ENCODE data around the gene SLC6A12.

Gene SLC6A12

DNA sequence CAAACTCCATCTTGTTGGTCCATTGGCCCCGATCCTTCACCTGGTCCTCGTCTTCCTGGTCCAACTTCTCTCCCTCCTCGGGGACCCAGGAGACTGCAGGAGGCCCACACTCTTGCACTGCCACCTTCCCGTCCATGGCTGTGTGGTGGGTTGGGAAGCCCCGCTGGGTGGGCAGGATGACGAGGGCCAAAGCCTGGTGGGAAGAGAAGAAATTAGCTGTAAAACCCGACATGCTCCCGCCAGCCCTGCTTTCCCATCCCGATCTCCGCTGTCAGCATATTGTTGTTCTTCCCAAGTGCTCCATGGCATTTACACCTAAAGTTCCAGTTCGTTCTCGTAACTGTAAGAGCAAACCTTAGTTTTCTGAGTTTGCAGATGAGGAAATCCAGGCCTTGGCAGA lies 4.1 kb downstream of the SLC6A12 start:
- TF ChIP-seq ZNF565 (CRISPR knock-in tag; conservative IDR thresholded peaks at IDR 0.05; ENCODE audit: low read depth), result no peak
- TF ChIP-seq, protein P1, sequence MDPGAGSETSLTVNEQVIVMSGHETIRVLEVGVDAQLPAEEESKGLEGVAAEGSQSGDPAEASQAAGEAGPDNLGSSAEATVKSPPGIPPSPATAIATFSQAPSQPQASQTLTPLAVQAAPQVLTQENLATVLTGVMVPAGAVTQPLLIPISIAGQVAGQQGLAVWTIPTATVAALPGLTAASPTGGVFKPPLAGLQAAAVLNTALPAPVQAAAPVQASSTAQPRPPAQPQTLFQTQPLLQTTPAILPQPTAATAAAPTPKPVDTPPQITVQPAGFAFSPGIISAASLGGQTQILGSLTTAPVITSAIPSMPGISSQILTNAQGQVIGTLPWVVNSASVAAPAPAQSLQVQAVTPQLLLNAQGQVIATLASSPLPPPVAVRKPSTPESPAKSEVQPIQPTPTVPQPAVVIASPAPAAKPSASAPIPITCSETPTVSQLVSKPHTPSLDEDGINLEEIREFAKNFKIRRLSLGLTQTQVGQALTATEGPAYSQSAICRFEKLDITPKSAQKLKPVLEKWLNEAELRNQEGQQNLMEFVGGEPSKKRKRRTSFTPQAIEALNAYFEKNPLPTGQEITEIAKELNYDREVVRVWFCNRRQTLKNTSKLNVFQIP (CRISPR knock-in tag; IDR thresholded peaks at IDR 0.05; ENCODE audit: borderline replicate concordance, low read depth), result no peak
- TF ChIP-seq RARB (CRISPR knock-in tag; IDR thresholded peaks at IDR 0.05), result no peak
- no peak for TF ChIP-seq CSDC2 (CRISPR knock-in tag; IDR thresholded peaks at IDR 0.05)
- TF ChIP-seq, protein P2, sequence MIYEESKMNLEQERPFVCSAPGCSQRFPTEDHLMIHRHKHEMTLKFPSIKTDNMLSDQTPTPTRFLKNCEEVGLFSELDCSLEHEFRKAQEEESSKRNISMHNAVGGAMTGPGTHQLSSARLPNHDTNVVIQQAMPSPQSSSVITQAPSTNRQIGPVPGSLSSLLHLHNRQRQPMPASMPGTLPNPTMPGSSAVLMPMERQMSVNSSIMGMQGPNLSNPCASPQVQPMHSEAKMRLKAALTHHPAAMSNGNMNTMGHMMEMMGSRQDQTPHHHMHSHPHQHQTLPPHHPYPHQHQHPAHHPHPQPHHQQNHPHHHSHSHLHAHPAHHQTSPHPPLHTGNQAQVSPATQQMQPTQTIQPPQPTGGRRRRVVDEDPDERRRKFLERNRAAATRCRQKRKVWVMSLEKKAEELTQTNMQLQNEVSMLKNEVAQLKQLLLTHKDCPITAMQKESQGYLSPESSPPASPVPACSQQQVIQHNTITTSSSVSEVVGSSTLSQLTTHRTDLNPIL (CRISPR knock-in tag; IDR thresholded peaks at IDR 0.05; ENCODE audit: low read depth), result no peak
- no peak for TF ChIP-seq SNAI2 (CRISPR knock-in tag; IDR thresholded peaks at IDR 0.05)
- no peak for TF ChIP-seq ZNF8 (CRISPR knock-in tag; IDR thresholded peaks at IDR 0.05)
- TF ChIP-seq ZFP30 (CRISPR knock-in tag; IDR thresholded peaks at IDR 0.05), result no peak
- TF ChIP-seq, protein P3, sequence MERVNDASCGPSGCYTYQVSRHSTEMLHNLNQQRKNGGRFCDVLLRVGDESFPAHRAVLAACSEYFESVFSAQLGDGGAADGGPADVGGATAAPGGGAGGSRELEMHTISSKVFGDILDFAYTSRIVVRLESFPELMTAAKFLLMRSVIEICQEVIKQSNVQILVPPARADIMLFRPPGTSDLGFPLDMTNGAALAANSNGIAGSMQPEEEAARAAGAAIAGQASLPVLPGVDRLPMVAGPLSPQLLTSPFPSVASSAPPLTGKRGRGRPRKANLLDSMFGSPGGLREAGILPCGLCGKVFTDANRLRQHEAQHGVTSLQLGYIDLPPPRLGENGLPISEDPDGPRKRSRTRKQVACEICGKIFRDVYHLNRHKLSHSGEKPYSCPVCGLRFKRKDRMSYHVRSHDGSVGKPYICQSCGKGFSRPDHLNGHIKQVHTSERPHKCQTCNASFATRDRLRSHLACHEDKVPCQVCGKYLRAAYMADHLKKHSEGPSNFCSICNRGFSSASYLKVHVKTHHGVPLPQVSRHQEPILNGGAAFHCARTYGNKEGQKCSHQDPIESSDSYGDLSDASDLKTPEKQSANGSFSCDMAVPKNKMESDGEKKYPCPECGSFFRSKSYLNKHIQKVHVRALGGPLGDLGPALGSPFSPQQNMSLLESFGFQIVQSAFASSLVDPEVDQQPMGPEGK (CRISPR knock-in tag; IDR thresholded peaks at IDR 0.05; ENCODE audit: borderline replicate concordance), result no peak
- no peak for TF ChIP-seq ZC3H10 (CRISPR knock-in tag; IDR thresholded peaks at IDR 0.05)
- no peak for TF ChIP-seq ISL1 (CRISPR knock-in tag; IDR thresholded peaks at IDR 0.05)
- TF ChIP-seq OSR1 (CRISPR knock-in tag; IDR thresholded peaks at IDR 0.05), result no peak
- TF ChIP-seq ZFP3 (CRISPR knock-in tag; IDR thresholded peaks at IDR 0.05), result no peak
- TF ChIP-seq PPARA (CRISPR knock-in tag; IDR thresholded peaks at IDR 0.05; ENCODE audit: borderline replicate concordance), result no peak
- TF ChIP-seq, protein P4, sequence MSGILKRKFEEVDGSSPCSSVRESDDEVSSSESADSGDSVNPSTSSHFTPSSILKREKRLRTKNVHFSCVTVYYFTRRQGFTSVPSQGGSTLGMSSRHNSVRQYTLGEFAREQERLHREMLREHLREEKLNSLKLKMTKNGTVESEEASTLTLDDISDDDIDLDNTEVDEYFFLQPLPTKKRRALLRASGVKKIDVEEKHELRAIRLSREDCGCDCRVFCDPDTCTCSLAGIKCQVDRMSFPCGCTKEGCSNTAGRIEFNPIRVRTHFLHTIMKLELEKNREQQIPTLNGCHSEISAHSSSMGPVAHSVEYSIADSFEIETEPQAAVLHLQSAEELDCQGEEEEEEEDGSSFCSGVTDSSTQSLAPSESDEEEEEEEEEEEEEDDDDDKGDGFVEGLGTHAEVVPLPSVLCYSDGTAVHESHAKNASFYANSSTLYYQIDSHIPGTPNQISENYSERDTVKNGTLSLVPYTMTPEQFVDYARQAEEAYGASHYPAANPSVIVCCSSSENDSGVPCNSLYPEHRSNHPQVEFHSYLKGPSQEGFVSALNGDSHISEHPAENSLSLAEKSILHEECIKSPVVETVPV (CRISPR knock-in tag; IDR thresholded peaks at IDR 0.05), result no peak
- TF ChIP-seq ARNTL (CRISPR knock-in tag; IDR thresholded peaks at IDR 0.05; ENCODE audit: borderline replicate concordance, low read depth), result no peak
- TF ChIP-seq, protein P5, sequence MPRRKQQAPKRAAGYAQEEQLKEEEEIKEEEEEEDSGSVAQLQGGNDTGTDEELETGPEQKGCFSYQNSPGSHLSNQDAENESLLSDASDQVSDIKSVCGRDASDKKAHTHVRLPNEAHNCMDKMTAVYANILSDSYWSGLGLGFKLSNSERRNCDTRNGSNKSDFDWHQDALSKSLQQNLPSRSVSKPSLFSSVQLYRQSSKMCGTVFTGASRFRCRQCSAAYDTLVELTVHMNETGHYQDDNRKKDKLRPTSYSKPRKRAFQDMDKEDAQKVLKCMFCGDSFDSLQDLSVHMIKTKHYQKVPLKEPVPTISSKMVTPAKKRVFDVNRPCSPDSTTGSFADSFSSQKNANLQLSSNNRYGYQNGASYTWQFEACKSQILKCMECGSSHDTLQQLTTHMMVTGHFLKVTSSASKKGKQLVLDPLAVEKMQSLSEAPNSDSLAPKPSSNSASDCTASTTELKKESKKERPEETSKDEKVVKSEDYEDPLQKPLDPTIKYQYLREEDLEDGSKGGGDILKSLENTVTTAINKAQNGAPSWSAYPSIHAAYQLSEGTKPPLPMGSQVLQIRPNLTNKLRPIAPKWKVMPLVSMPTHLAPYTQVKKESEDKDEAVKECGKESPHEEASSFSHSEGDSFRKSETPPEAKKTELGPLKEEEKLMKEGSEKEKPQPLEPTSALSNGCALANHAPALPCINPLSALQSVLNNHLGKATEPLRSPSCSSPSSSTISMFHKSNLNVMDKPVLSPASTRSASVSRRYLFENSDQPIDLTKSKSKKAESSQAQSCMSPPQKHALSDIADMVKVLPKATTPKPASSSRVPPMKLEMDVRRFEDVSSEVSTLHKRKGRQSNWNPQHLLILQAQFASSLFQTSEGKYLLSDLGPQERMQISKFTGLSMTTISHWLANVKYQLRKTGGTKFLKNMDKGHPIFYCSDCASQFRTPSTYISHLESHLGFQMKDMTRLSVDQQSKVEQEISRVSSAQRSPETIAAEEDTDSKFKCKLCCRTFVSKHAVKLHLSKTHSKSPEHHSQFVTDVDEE (CRISPR knock-in tag; IDR thresholded peaks at IDR 0.05), result no peak
- no peak for TF ChIP-seq TCF4 (CRISPR knock-in tag; IDR thresholded peaks at IDR 0.05; ENCODE audit: borderline replicate concordance)
- no peak for TF ChIP-seq ESRRG (CRISPR knock-in tag; IDR thresholded peaks at IDR 0.05)
- no peak for ATAC-seq

DNA sequence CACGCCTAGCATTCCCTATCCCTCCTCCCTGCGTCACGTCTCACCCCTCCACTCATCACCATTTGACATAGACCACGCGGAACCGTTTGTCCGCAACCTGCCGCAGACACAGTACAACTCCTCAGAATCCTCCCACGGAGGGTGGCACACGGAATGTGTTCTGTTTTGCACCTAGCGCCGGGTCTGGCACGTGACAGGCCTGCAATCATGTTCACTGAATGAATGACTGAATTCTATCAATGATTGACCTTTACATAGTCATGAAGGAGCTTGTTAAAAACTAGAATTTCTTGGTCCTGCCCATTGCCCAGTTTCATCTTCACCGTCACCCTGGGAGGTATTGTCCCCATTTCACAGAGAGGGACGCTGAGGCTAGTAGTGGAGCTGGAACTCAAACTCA lies 4.7 kb downstream of the SLC6A12 start:
- TF ChIP-seq, protein P4 (CRISPR knock-in tag; IDR thresholded peaks at IDR 0.05), result no peak
- TF ChIP-seq, protein P1 (CRISPR knock-in tag; IDR thresholded peaks at IDR 0.05; ENCODE audit: borderline replicate concordance, low read depth), result no peak
- TF ChIP-seq ISL1 (CRISPR knock-in tag; IDR thresholded peaks at IDR 0.05) (no peak), ZFP30 (CRISPR knock-in tag; IDR thresholded peaks at IDR 0.05) (no peak), ZNF70 (CRISPR knock-in tag; IDR thresholded peaks at IDR 0.05) (no peak), OSR1 (CRISPR knock-in tag; IDR thresholded peaks at IDR 0.05) (no peak), ZFP3 (CRISPR knock-in tag; IDR thresholded peaks at IDR 0.05) (no peak), PPARA (CRISPR knock-in tag; IDR thresholded peaks at IDR 0.05; ENCODE audit: borderline replicate concordance) (no peak), GLIS3 (CRISPR knock-in tag; IDR thresholded peaks at IDR 0.05) (no peak), ZNF565 (CRISPR knock-in tag; conservative IDR thresholded peaks at IDR 0.05; ENCODE audit: low read depth) (no peak), TCF4 (CRISPR knock-in tag; IDR thresholded peaks at IDR 0.05; ENCODE audit: borderline replicate concordance) (no peak), SNAI2 (CRISPR knock-in tag; IDR thresholded peaks at IDR 0.05) (no peak), CSDC2 (CRISPR knock-in tag; IDR thresholded peaks at IDR 0.05) (no peak), TOX (CRISPR knock-in tag; IDR thresholded peaks at IDR 0.05; ENCODE audit: borderline replicate concordance) (no peak), ZNF8 (CRISPR knock-in tag; IDR thresholded peaks at IDR 0.05) (no peak)
- TF ChIP-seq, protein P3 (CRISPR knock-in tag; IDR thresholded peaks at IDR 0.05; ENCODE audit: borderline replicate concordance), result no peak
- ATAC-seq, result no peak
